C4-2B (cell line): ENCODE measurements around the gene RASAL2.

Experiments used
- CTCF ChIP-seq: fragments of 450-650 bp; conservative IDR thresholded peaks from 2 replicates; pipeline ENCODE4 v1.5.1; 2017; ENCODE audit warnings: mild to moderate bottlenecking
- ZFX ChIP-seq: fragments of 450-650 bp; IDR thresholded peaks from 2 replicates; pipeline ENCODE4 v1.6.1; 2017

- no peak for TF ChIP-seq CTCF
- TF ChIP-seq ZFX = no peak
Observed at GRCh38 chr1:178528953-178529335, 435.0 kb downstream of the RASAL2 start.
